Aorta (tissue), 5 donors: Measurements from ENCODE around the gene TTC7B. TPM values are rescaled to one million over a fixed set of nuclear protein-coding genes. Genes with fewer than 3 reads are reported as not detected.

Experiments used
- ATAC-seq: fragments of 200-7000 bp; cut with Tn5 transposase; one replicate; pipeline ENCODE4 v1.9.1; 2022; ENCODE audit warnings: moderate library complexity; ENCODE audit not compliant: low FRiP score
- DNase-seq, 2 donors: peaks; one replicate each; pipeline ENCODE4 v3.0.0-alpha.2; 2020
- H3K27ac ChIP-seq, 2 donors: one replicate each; pipeline ENCODE4 v1.5.1; 2013; ENCODE audit warnings: low read length in 2 of 2, mild to moderate bottlenecking in 2 of 2, moderate library complexity in 2 of 2, control low read depth in 1 of 2, inconsistent platforms in 1 of 2, low read depth in 1 of 2
- H3K27me3 ChIP-seq, 2 donors: one replicate each; pipeline ENCODE4 v1.6.1; 2013; ENCODE audit warnings: control low read depth in 1 of 2, low read length in 1 of 2, mild to moderate bottlenecking in 1 of 2, moderate library complexity in 1 of 2; ENCODE audit not compliant: insufficient read depth in 2 of 2, control insufficient read depth in 1 of 2
- H3K36me3 ChIP-seq, 2 donors: one replicate each; pipeline ENCODE4 v1.6.1; 2013; ENCODE audit warnings: control low read depth in 1 of 2, low read length in 1 of 2, mild to moderate bottlenecking in 1 of 2; ENCODE audit not compliant: insufficient read depth in 2 of 2, control insufficient read depth in 1 of 2
- H3K4me1 ChIP-seq, 2 donors: one replicate each; pipeline ENCODE4 v1.6.1; 2013; ENCODE audit warnings: low read length in 2 of 2, control low read depth in 1 of 2, mild to moderate bottlenecking in 1 of 2, moderate library complexity in 1 of 2; ENCODE audit not compliant: insufficient read depth in 2 of 2, control insufficient read depth in 1 of 2
- H3K4me3 ChIP-seq, 2 donors: one replicate each; pipeline ENCODE4 v1.5.1; 2013; ENCODE audit warnings: low read length in 2 of 2, control low read depth in 1 of 2, mild to moderate bottlenecking in 1 of 2
- H3K9me3 ChIP-seq: one replicate; pipeline ENCODE4 v1.6.1; 2013; ENCODE audit warnings: mild to moderate bottlenecking, low read length; ENCODE audit not compliant: control insufficient read depth
- WGBS, 2 donors: extraction: QIAGEN DNeasy Blood & Tissue Kit; methylation state at CpG; one replicate each; pipeline ENCODE4 v1.1.7; 2013; 5-methylcytosine and 5-hydroxymethylcytosine counted together
- intact Hi-C, 2 donors: fragments of 100-400 bp; cut with DNase I; formaldehyde crosslinking; loops; one replicate each; pipeline versions ENCODE4 v1.14.2 to v1.15.0; 2022
- polyA plus RNA-seq, 2 donors: library from polyadenylated mRNA; stranded (reverse); fragments of 200-250 nt; gene quantifications; one replicate each; pipeline ENCODE4 v1.2.3, GENCODE V29; 2013
- total RNA-seq, 2 donors: library from RNA; stranded (reverse); fragmentation: NEBNext Ultra II Directional; extraction: Animal tissue kit (Norgen Biotek cat#: 25700); gene quantifications; one replicate each; pipeline ENCODE4 v1.2.1, GENCODE V29; 2021
- donor health status: healthy with polysubstance abuse.
- donor health status: Bipolar disorder and iron deficiency.
- donor health status: DM: no; HTN: no; CAD: no.
- donor health status: DM: no; HTN: no; CAD: no.
- donor health status: DM: yes; HTN: yes; CAD: no.

The TTC7B gene
- total and polyA plus RNA-seq, 4 donors = 17.9 to 57.4 (median 40.1) TPM

- H3K4me1 ChIP-seq = no peaks in the 10 kb centered on the region
Measured at GRCh38 chr14:90498198-90498597, 318.0 kb downstream of the TTC7B start.

GRCh38 chr14:90496379-90496778 is 319.9 kb downstream of the TTC7B start:
- Histone ChIP-seq H3K9me3 (no peaks in the 10 kb centered on the region), H3K27ac (no peak overlapping the region), H3K27me3 (no peaks in the 10 kb centered on the region), H3K4me3 (no peak overlapping the region), H3K4me1 (no peaks in the 10 kb centered on the region), H3K36me3 (no peaks in the 10 kb centered on the region)
- WGBS, 2 donors = 73 to 80% methylated on average over 2 of the region's 2 CpGs
- DNase-seq = peak in 1 of 2 donors; percentile 24
- ATAC-seq = no peak
- intact Hi-C loops = no loop called here

More at GRCh38 chr14:90498198-90498597, 318.0 kb downstream of the TTC7B start:
- Histone ChIP-seq H3K9me3 (no peaks in the 10 kb centered on the region), H3K4me3 (no peak overlapping the region), H3K36me3 (no peaks in the 10 kb centered on the region), H3K27me3 (no peaks in the 10 kb centered on the region), H3K27ac (no peak overlapping the region)
- intact Hi-C loops = no loop called here
- ATAC-seq (no peak), DNase-seq (no peak)

- ATAC-seq (peak; percentile 61), DNase-seq (peak in 1 of 2 donors; percentile 57)
- no peaks in the 10 kb centered on the region for H3K4me1 ChIP-seq
- intact Hi-C loops = no loop called here
- H3K4me3 ChIP-seq = no peak overlapping the region
- H3K36me3 ChIP-seq = no peaks in the 10 kb centered on the region
- no peaks in the 10 kb centered on the region for H3K9me3 ChIP-seq
- WGBS, 2 donors = 51 to 53% methylated on average over 12 of the region's 12 CpGs
- H3K27ac ChIP-seq = no peak overlapping the region
- H3K27me3 ChIP-seq = no peaks in the 10 kb centered on the region
Measured at GRCh38 chr14:90495357-90496276, 320.6 kb downstream of the TTC7B start.

- intact Hi-C loops = loop anchor here in 1 of 2 donors (5.0 kb wide), 1 partner anchor 75 kb away; no protein-coding TSS in a partner anchor
- Histone ChIP-seq H3K9me3 (no peaks in the 10 kb centered on the region), H3K27me3 (no peaks in the 10 kb centered on the region), H3K36me3 (no peaks in the 10 kb centered on the region), H3K4me1 (no peaks in the 10 kb centered on the region), H3K27ac (no peak overlapping the region), H3K4me3 (no peak overlapping the region)
- no peak for DNase-seq
- peak; percentile 5 for ATAC-seq
- 51 to 55% methylated on average over 11 of the region's 11 CpGs for WGBS, 2 donors
Measured at GRCh38 chr14:90491911-90492531, 324.2 kb downstream of the TTC7B start.

- 5 to 8% methylated on average over 9 of the region's 9 CpGs for WGBS, 2 donors
- ATAC-seq (peak; percentile 90), DNase-seq (peak; percentile 92 to 95)
- intact Hi-C loops = loop anchor here in 1 of 2 donors (5.0 kb wide), 1 partner anchor 74 kb away; no protein-coding TSS in a partner anchor
- Histone ChIP-seq H3K4me1 (no peaks in the 10 kb centered on the region), H3K27me3 (no peaks in the 10 kb centered on the region), H3K36me3 (no peaks in the 10 kb centered on the region), H3K9me3 (no peaks in the 10 kb centered on the region), H3K4me3 (no peak overlapping the region), H3K27ac (peak overlapping the region in 1 of 2 donors; percentile 35)
Measured at GRCh38 chr14:90491221-90491885, 324.9 kb downstream of the TTC7B start.

GRCh38 chr14:90490720-90491050 is 325.5 kb downstream of the TTC7B start:
- H3K4me3 ChIP-seq = no peak overlapping the region
- 85 to 88% methylated on average over 3 of the region's 3 CpGs for WGBS, 2 donors
- H3K27ac ChIP-seq = peak overlapping the region in 1 of 2 donors; percentile 37
- no peak for ATAC-seq
- H3K9me3 ChIP-seq = no peaks in the 10 kb centered on the region
- no peaks in the 10 kb centered on the region for H3K36me3 ChIP-seq
- intact Hi-C loops = loop anchor here in 1 of 2 donors (5.0 kb wide), 1 partner anchor 73 kb away; no protein-coding TSS in a partner anchor
- no peak for DNase-seq
- H3K4me1 ChIP-seq = no peaks in the 10 kb centered on the region
- H3K27me3 ChIP-seq = no peaks in the 10 kb centered on the region

GRCh38 chr14:90489916-90490719 is 326.1 kb downstream of the TTC7B start:
- 64 to 69% methylated on average over 8 of the region's 8 CpGs for WGBS, 2 donors
- H3K27ac ChIP-seq = peak overlapping the region in 1 of 2 donors; percentile 10
- intact Hi-C loops = loop anchor here in 1 of 2 donors (5.0 kb wide), 1 partner anchor 73 kb away; no protein-coding TSS in a partner anchor
- no peaks in the 10 kb centered on the region for H3K4me1 ChIP-seq
- no peak for ATAC-seq
- no peaks in the 10 kb centered on the region for H3K27me3 ChIP-seq
- H3K4me3 ChIP-seq = no peak overlapping the region
- no peaks in the 10 kb centered on the region for H3K36me3 ChIP-seq
- no peak for DNase-seq
- H3K9me3 ChIP-seq = no peaks in the 10 kb centered on the region

GRCh38 chr14:90489306-90489705 is 326.9 kb downstream of the TTC7B start:
- no peak for ATAC-seq
- WGBS, 2 donors = 92 to 97% methylated on average over 4 of the region's 4 CpGs
- H3K4me1 ChIP-seq = no peaks in the 10 kb centered on the region
- no peak overlapping the region for H3K4me3 ChIP-seq
- intact Hi-C loops = no loop called here
- no peak for DNase-seq
- H3K27ac ChIP-seq = no peak overlapping the region
- no peaks in the 10 kb centered on the region for H3K9me3 ChIP-seq
- no peaks in the 10 kb centered on the region for H3K27me3 ChIP-seq
- H3K36me3 ChIP-seq = no peaks in the 10 kb centered on the region
